Urinary bladder (tissue), 4 donors: ENCODE measurements around the gene CYP3A7. TPM values are rescaled to one million over a fixed set of nuclear protein-coding genes. Genes with fewer than 3 reads are reported as not detected.
"Not testable (repeated sequence)": the region's sequence is repeated elsewhere in the genome, so short reads cannot be mapped to it uniquely, and the experiment has no call there.

Experiments
- DNase-seq: peaks from one replicate; pipeline ENCODE4 v3.0.0-alpha.2; 2015; ENCODE audit errors: extremely low spot score
- H3K27ac ChIP-seq: one replicate; pipeline ENCODE4 v1.5.1; 2013; ENCODE audit warnings: low read depth, mild to moderate bottlenecking, moderate library complexity
- H3K36me3 ChIP-seq: one replicate; pipeline ENCODE4 v1.6.1; 2013; ENCODE audit warnings: mild to moderate bottlenecking, moderate library complexity; ENCODE audit not compliant: insufficient read depth
- H3K4me1 ChIP-seq: one replicate; pipeline ENCODE4 v1.6.1; 2013; ENCODE audit warnings: mild to moderate bottlenecking, moderate library complexity; ENCODE audit not compliant: insufficient read depth
- H3K4me3 ChIP-seq: one replicate; pipeline ENCODE4 v1.5.1; 2013; ENCODE audit warnings: low read depth, low read length
- WGBS: extraction: QIAGEN DNeasy Blood & Tissue Kit; methylation state at CpG from one replicate; pipeline ENCODE4 v1.1.7; 2013; 5-methylcytosine and 5-hydroxymethylcytosine counted together
- polyA plus RNA-seq: library from polyadenylated mRNA; stranded (reverse); fragments of 200-250 nt; gene quantifications from one replicate; pipeline ENCODE4 v1.2.3, GENCODE V29; 2013
- total RNA-seq: library from RNA; depleted of rRNA; stranded (reverse); fragments of >200 nt; gene quantifications from one replicate; pipeline ENCODE4 v1.2.3, GENCODE V29; 2014
- donor health status: healthy with polysubstance abuse.
- donor health status: healthy.

CYP3A7 gene
- total and polyA plus RNA-seq, 2 donors, result 0.06 to 0.21 TPM

GRCh38 chr7:99679400-99680191 is 55.4 kb downstream of the CYP3A7 start, which contains the start of gene CYP3A5:
TSS of gene CYP3A5 (minus strand) at chr7:99679996. CDS start at chr7:99679896, 100 bp downstream.
- DNase-seq, result no peak
- Histone ChIP-seq H3K4me1 (no peaks in the 10 kb centered on the region), H3K27ac (no peak within 1 kb of the TSS), H3K4me3 (peak within 1 kb of the TSS; percentile 8), H3K36me3 (no peaks in the 10 kb centered on the region)
- WGBS, result 31% methylated on average over 10 of the region's 10 CpGs

- Histone ChIP-seq H3K36me3 (peaks cover 1% of the 10 kb centered on the region), H3K4me3 (peak overlapping the region; percentile 8), H3K4me1 (no peaks in the 10 kb centered on the region), H3K27ac (no peak overlapping the region)
- no peak for DNase-seq
- WGBS, result 34% methylated on average over 4 of the region's 4 CpGs
Observed at GRCh38 chr7:99679032-99679399, 56.0 kb downstream of the CYP3A7 start.

- no peak overlapping the region for H3K4me3 ChIP-seq
- DNase-seq, result no peak
- H3K27ac ChIP-seq, result no peak overlapping the region
- H3K36me3 ChIP-seq, result peaks cover 4% of the 10 kb centered on the region
- H3K4me1 ChIP-seq, result no peaks in the 10 kb centered on the region
- 93% methylated on average over 2 of the region's 2 CpGs for WGBS
Observed at GRCh38 chr7:99677648-99678045, 57.3 kb downstream of the CYP3A7 start.

GRCh38 chr7:99677013-99677647 is 57.9 kb downstream of the CYP3A7 start:
- no peaks in the 10 kb centered on the region for H3K4me1 ChIP-seq
- 72% methylated on average over 4 of the region's 4 CpGs for WGBS
- H3K36me3 ChIP-seq, result peaks cover 6% of the 10 kb centered on the region
- no peak for DNase-seq
- no peak overlapping the region for H3K4me3 ChIP-seq
- H3K27ac ChIP-seq, result no peak overlapping the region

GRCh38 chr7:99674995-99675742 is 59.8 kb downstream of the CYP3A7 start:
- H3K36me3 ChIP-seq, result peaks cover 6% of the 10 kb centered on the region
- H3K4me1 ChIP-seq, result no peaks in the 10 kb centered on the region
- no peak for DNase-seq
- WGBS, result 66% methylated on average over 2 of the region's 2 CpGs
- H3K27ac ChIP-seq, result no peak overlapping the region
- H3K4me3 ChIP-seq, result no peak overlapping the region

- WGBS, result 90% methylated on average over 7 of the region's 7 CpGs
- no peak overlapping the region for H3K4me3 ChIP-seq
- no peaks in the 10 kb centered on the region for H3K4me1 ChIP-seq
- H3K36me3 ChIP-seq, result peaks cover 6% of the 10 kb centered on the region
- no peak overlapping the region for H3K27ac ChIP-seq
- DNase-seq, result no peak
Observed at GRCh38 chr7:99672573-99672972, 62.4 kb downstream of the CYP3A7 start.

GRCh38 chr7:99669782-99670181 is 65.2 kb downstream of the CYP3A7 start:
- Histone ChIP-seq H3K4me3 (no peak overlapping the region), H3K36me3 (peaks cover 6% of the 10 kb centered on the region), H3K4me1 (no peaks in the 10 kb centered on the region), H3K27ac (no peak overlapping the region)
- no peak for DNase-seq
- 84% methylated on average over 3 of the region's 3 CpGs for WGBS

GRCh38 chr7:99668541-99668940 is 66.5 kb downstream of the CYP3A7 start:
- Histone ChIP-seq H3K4me1 (no peaks in the 10 kb centered on the region), H3K4me3 (no peak overlapping the region), H3K27ac (no peak overlapping the region), H3K36me3 (peaks cover 2% of the 10 kb centered on the region)
- 95% methylated on average over 8 of the region's 8 CpGs for WGBS
- no peak for DNase-seq

GRCh38 chr7:99667179-99667578 is 67.8 kb downstream of the CYP3A7 start:
- H3K4me1 ChIP-seq, result no peaks in the 10 kb centered on the region
- H3K36me3 ChIP-seq, result peaks cover 4% of the 10 kb centered on the region
- WGBS, result 69% methylated on average over 2 of the region's 2 CpGs
- H3K4me3 ChIP-seq, result no peak overlapping the region
- DNase-seq, result no peak
- H3K27ac ChIP-seq, result no peak overlapping the region

GRCh38 chr7:99666013-99666395 is 69.0 kb downstream of the CYP3A7 start:
- 91% methylated on average over 1 of the region's 1 CpG for WGBS
- no peak overlapping the region for H3K4me3 ChIP-seq
- peaks cover 4% of the 10 kb centered on the region for H3K36me3 ChIP-seq
- H3K4me1 ChIP-seq, result no peaks in the 10 kb centered on the region
- H3K27ac ChIP-seq, result no peak overlapping the region
- DNase-seq, result no peak

GRCh38 chr7:99665312-99666012 is 69.5 kb downstream of the CYP3A7 start:
- no peak for DNase-seq
- Histone ChIP-seq H3K4me1 (no peaks in the 10 kb centered on the region), H3K4me3 (no peak overlapping the region), H3K27ac (no peak overlapping the region), H3K36me3 (peaks cover 4% of the 10 kb centered on the region)
- WGBS, result 95% methylated on average over 3 of the region's 3 CpGs

- H3K4me1 ChIP-seq, H3K4me3 ChIP-seq, DNase-seq, H3K27ac ChIP-seq, H3K36me3 ChIP-seq: not testable (repeated sequence)
- 90% methylated on average over 5 of the region's 5 CpGs for whole genome bisulfite sequencing
Observed at GRCh38 chr7:99657879-99658278, 77.1 kb downstream of the CYP3A7 start.
